GM18868 (cell line): ENCODE results near the gene ATP13A1.

Experiments used
- ATAC-seq: cut with Tn5 transposase; IDR thresholded peaks from one replicate; pipeline ENCODE4 v1.9.1; 2021; ENCODE audit warnings: mild to moderate bottlenecking, moderate library complexity; ENCODE audit not compliant: unreplicated experiment

The ATP13A1 gene

DNA sequence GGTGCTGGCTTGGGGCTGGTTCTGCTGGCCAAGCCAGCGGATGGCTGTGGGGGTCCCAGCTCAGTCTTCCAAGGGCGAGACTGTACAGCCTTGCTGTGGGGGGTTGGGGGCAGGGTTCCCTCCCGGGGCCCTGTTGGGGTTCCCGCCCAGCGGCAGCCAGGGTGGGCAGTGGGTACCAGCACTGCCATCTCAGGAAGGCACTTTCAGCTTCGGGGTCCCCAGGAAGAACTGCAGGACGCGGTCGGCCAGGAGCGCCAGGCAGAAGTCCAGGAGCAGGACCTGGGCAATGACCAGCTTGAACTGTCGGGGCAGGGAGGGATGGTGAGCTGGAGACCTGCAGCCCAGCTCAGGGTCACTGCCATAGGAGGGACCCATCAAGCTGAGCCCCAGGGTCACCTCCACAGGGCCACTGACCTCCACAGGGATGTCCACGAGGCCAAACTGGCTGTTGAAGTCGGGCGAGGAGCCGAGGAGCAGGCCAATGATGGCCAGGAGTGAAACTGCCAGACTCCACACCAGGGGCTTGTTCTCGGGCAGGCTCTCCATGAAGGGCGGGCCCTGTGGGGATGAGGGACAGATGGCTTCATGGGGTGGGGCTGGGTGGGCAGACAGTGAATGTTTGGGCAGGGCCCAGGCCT is 18.1 kb downstream of the ATP13A1 start:
- ATAC-seq = no peak

DNA sequence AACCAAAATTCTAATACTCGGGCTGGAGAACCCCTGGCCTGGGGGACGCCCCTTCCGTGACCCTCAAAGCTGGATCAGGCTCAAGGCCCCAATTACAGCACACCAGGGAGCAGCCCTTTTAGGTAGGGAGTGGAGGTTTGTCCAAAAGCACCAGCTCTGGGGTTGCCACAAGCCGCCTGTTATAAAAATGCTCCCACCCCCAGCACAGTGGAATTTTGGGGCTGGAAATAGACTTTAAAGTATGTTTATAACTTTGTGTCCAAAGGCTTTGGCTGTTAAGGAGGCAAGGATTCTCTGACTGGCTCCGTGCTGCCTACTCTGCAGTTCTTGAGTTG is 19.5 kb downstream of the ATP13A1 start:
- ATAC-seq = no peak

DNA sequence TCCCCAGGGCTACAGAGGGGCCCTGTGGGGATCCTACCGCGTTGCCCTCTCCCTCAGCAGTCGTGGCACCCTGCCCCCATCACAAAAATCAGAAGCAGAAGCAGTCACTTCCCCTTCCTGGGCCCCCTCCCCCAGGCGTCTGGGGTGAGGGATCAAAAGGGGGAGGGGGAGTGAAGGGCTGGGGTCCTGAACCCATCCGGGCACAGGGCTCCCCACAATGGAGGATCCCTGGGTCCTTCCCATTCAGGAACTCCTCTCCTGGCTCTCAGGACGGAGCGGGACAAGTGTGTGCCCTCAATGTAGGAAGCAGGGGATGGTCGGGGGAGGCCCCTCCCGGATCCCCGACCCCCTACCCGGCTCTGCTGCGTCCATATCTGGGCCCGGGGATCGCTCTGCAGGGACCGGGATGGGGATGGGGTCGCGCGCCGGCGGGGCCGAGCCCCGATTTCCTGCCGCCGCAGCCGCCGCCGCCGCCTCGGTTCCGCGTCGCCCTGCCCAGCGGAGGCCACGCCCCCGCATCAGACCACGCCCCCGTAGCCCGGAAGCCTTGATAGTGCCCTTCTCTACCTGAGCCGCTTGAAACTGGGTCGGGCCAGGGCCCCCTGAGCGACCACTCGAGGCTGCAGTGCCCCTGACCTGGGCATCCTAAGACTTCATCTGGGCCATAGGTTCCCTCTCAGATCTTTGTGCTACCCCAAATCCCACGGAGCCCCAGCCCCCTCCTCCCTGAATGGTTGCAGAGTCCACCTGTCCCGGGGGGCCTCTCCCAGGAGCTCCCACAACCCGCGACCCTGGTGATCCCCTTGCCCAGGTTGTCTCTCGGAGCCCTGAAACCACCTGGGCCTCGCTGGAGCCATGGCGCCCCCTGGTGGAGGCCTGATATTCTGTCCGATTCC is 20.1 kb downstream of the ATP13A1 start, which contains the start of gene GMIP:
GMIP (minus strand) TSS at position 500 of the 896 bp plus-strand sequence; CDS start at position 372, 128 bp downstream.
- peak; percentile 76 for ATAC-seq

GRCh38 chr19:19642506-19643157 is 20.8 kb downstream of the ATP13A1 start:
- peak; percentile 24 for ATAC-seq

GRCh38 chr19:19637523-19638251 is 25.8 kb downstream of the ATP13A1 start:
- ATAC-seq = no peak

GRCh38 chr19:19637186-19637522 is 26.3 kb downstream of the ATP13A1 start:
- no peak for ATAC-seq

DNA sequence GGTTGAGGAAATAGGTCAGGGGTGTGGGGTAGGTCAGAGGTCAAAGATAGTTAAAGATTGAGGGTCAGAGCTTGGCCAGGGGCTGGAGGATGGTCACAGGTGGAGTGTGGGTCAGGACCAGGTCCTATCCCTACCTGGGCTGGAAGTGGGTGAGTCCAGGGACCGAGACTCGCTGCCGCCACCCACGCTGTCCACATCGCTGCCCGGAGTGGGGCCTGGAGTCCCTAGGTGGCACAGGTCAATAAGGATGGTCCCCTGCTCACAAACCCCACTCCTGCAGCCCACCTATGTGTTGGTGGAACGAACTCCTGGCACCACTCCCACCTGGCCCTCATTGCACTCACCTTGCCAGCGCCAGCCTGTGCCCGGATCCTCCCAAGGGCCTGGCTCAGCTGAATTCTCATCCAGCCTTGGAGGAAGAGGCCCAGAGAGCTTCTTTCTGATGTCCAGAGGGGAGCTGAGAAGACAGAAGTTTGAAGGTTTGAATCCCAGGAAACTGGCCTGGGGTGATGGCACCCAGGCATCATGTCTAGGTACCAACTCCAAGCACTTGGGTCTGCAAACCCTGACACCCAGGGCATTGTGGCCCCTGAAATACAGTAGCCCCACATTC is 26.8 kb downstream of the ATP13A1 start:
- no peak for ATAC-seq

DNA sequence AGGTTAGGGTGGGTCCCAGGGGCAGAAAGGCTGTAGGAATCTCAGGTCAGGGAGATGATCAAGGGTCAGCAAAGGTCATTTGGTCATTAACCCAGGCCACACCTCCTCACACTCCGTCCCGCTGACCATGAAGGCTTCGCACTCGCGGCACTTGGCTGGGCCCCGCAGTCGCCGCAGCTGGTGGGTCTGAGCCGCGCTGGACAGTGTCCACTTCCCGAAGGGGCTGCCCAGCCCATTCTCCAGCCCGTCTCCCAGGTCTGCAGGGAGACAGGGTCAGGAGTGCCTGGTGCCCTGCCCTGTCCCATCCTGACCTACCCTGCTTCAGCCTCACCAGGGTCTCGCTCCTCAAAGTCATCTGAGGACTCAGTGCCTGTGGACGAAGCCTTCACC is 28.2 kb downstream of the ATP13A1 start:
- no peak for ATAC-seq

GRCh38 chr19:19634516-19635312 is 28.8 kb downstream of the ATP13A1 start:
- no peak for ATAC-seq

DNA sequence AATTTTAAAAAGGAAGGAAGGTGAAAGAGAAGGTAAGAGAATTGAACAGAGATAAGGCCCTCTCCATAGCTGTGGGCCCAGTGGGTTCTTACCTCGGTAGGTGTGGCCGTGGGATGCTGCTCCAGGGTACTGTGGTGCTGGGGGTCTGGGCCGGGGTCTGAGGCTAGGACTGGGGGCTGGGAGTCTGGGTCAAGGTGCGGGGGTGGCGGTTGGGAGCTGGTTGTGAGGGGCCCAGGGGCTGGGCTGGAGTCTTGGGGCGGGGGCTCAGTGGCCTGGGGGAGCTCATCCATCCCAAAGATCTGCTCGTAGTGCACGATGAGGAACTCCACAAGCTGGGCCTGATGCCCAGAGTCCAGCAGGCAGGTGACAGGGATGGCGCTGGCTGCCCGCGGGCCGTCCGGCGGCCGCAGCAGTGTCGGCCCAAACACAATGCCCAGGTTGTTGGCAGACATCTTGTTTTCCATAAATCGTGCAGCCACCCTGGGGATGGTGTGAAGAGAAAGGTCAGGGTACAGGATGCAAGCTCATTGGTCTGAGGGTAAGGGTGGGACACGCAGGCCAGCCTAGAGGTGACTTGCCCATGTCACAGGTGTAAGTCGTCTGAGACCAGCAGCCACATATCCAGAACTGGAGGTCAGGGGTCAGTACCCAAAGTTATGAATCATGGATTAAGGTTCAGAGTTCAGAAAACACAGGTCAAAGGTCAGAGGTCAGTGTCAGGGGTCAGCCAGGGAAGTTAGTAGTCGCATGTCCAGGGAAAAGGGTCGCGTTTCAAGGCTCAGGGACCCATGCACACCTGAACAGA is 29.6 kb downstream of the ATP13A1 start:
- ATAC-seq = no peak

DNA sequence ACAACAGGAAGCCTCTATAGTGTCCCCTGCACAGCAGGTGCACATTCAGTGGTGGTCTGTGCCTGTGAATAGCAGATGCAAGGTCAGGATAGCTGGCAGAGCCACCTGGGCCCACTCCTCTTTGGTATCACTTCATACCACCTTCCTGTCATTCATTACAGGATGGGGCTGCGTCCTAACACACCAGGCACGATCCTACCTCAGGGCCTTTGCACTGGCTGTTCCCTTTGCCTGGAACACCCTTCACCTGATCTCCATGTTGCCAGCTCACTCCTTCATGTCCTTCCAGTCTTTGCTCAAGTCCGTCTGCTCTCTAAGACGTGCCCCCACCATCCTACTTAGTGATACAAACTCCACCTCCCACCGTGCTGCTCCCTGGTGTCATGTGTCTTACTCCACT is 30.8 kb downstream of the ATP13A1 start:
- no peak for ATAC-seq

GRCh38 chr19:19631346-19631745 is 32.1 kb downstream of the ATP13A1 start:
- ATAC-seq = no peak

DNA sequence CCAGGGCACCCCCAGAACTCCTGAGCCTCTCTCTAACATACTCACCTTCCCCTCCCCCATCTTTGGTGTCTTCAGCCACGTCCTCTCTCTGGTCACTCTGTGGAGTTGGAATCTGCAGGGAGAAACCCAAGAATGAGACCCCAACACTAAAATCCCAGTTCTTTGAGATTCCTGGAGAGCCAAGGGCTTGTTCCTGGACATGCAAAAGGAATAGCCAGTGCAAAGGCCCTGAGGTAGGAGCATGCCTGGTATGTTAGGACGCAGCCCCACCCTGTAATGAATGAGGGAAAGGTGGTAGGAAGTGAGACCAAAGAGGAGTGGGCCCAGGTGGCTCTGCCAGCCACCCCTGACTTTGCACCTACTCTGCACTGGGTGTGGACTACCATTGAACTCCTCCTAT is 33.0 kb downstream of the ATP13A1 start:
- no peak for ATAC-seq

DNA sequence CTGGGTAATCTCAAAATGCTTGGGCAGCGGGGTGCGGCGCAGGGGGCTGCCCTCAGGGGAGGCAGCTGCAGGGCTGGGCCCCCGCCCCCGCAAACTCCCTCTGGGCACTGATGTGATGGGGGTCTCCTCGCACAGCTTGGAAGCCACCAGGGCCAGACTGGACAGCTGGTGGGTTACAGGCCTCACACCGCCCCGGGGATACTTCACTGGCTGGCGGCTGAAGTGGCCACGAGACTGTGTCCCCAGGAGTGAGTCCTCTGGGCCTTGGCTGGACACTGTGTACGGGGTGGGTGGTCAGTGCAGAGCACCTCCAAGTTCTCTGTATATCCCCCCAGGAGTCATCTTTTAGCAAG is 33.4 kb downstream of the ATP13A1 start:
- no peak for ATAC-seq

DNA sequence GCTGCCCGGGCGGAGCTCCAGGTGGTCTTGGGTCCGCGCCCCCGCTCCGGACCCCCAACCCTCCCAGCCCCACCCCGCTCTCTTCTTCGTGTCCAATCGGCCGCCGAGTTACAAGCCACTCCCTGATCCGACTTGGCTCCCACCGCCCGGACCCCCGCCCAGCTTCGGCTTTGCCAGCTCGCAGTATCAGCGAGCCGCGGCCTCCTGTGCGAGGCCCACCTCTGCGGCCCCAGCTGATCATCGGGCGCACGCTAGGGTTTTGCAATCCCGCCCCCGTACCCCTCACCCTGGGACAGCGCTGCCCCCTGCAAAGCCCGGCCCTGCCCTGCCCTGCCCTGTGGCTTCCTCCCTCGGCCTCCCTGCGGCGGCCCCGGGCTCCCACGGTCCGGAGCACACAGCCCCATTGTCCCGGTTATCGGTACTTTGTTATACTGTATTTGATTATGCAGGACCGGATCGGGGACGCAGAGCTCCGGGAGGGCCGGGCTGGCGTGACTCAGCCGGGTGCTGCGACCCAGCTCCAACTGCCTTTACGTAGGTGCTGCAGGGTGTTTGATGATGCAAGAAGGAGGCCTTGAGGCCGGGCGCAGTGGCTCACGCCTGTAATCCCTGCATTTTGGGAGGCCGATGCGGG is 34.9 kb downstream of the ATP13A1 start:
- peak; percentile 13 for ATAC-seq

GRCh38 chr19:19627621-19628500 is 35.6 kb downstream of the ATP13A1 start, which contains the start of gene LPAR2:
LPAR2 (minus strand) TSS chr19:19628220; CDS start chr19:19627275, 945 bp downstream.
- ATAC-seq = peak; percentile 61

- no peak for ATAC-seq
These were observed 36.7 kb downstream of the ATP13A1 start for GRCh38 chr19:19626516-19627472.
